Neural progenitor cell (in vitro differentiated cells): ENCODE data around the gene ZSCAN30.

ENCODE experiments used
- EZH2 ChIP-seq: fragments of 200-600 bp; sonication (generic); IDR thresholded peaks from 2 replicates; pipeline ENCODE4 v1.6.1; 2017; ENCODE audit warnings: antibody characterized with exemption, mild to moderate bottlenecking, moderate library complexity
- EZH2phosphoT487 ChIP-seq: fragments of 200-600 bp; sonication (generic); IDR thresholded peaks from 2 replicates; pipeline ENCODE4 v1.6.1; 2017; ENCODE audit warnings: antibody characterized with exemption
- TF ChIP-seq, protein P1 (sequence below): fragments of 200-600 bp; sonication (generic); IDR thresholded peaks from 2 replicates; pipeline ENCODE4 v1.5.1; 2017; ENCODE audit warnings: antibody characterized with exemption, mild to moderate bottlenecking

DNA sequence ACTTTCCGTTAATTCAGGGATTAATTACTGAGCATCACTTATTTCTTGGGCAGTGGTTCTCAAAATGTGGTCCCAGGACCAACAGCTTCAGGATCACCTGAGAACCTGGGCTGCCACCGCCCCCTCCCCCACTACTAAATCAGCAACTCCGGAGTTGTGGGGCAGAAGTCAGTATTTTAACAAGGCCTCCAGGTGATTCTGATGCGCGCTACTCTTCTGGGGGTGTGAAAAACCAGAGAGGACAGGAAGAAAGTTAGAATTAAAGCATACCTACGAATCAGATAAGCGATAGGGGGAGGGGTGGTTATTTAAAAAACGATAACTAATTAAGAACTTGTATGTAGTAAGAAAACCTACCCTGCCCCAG is 319 bp downstream of the ZSCAN30 start:
- TF ChIP-seq, protein P1, sequence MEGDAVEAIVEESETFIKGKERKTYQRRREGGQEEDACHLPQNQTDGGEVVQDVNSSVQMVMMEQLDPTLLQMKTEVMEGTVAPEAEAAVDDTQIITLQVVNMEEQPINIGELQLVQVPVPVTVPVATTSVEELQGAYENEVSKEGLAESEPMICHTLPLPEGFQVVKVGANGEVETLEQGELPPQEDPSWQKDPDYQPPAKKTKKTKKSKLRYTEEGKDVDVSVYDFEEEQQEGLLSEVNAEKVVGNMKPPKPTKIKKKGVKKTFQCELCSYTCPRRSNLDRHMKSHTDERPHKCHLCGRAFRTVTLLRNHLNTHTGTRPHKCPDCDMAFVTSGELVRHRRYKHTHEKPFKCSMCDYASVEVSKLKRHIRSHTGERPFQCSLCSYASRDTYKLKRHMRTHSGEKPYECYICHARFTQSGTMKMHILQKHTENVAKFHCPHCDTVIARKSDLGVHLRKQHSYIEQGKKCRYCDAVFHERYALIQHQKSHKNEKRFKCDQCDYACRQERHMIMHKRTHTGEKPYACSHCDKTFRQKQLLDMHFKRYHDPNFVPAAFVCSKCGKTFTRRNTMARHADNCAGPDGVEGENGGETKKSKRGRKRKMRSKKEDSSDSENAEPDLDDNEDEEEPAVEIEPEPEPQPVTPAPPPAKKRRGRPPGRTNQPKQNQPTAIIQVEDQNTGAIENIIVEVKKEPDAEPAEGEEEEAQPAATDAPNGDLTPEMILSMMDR: no peak
- no peak for TF ChIP-seq EZH2
- no peak for TF ChIP-seq EZH2phosphoT487
